Osteoblast (primary cell): ENCODE measurements around the gene GPBP1L1. TPM values are rescaled to one million over a fixed set of nuclear protein-coding genes. Genes with fewer than 3 reads are reported as not detected.

ENCODE experiments used
- DNase-seq: peaks from one replicate; pipeline ENCODE4 v3.0.0; 2011; ENCODE audit warnings: low spot score, mixed read lengths; ENCODE audit not compliant: insufficient read length; ENCODE audit errors: missing footprints
- H2AFZ ChIP-seq: 2 replicates; pipeline ENCODE4 v1.6.0; 2011; ENCODE audit warnings: mild to moderate bottlenecking, low read length
- H3K27ac ChIP-seq: 2 replicates; pipeline ENCODE4 v1.5.1; 2011; ENCODE audit warnings: mild to moderate bottlenecking, low read depth, low read length, moderate library complexity
- H3K27me3 ChIP-seq: 2 replicates; pipeline ENCODE4 v1.6.0; 2012; ENCODE audit warnings: mild to moderate bottlenecking, control low read depth, inconsistent platforms, low read length, moderate library complexity; ENCODE audit not compliant: insufficient read depth
- H3K36me3 ChIP-seq: 2 replicates; pipeline ENCODE4 v1.5.1; 2011; ENCODE audit warnings: mild to moderate bottlenecking, low read length, control low read depth, moderate library complexity; ENCODE audit not compliant: insufficient read depth
- H3K4me1 ChIP-seq: 2 replicates; pipeline ENCODE4 v1.5.1; 2011; ENCODE audit warnings: mild to moderate bottlenecking, low read length, control low read depth, moderate library complexity; ENCODE audit not compliant: insufficient read depth
- H3K4me2 ChIP-seq: 2 replicates; pipeline ENCODE4 v1.6.0; 2011; ENCODE audit warnings: mild to moderate bottlenecking, low read length; ENCODE audit not compliant: insufficient read depth
- H3K4me3 ChIP-seq: fragments of 200-600 bp; sonication (generic); 3 replicates; pipeline ENCODE4 v1.5.1; 2012; ENCODE audit warnings: mild to moderate bottlenecking, low read length, inconsistent platforms; ENCODE audit not compliant: insufficient read depth
- H3K79me2 ChIP-seq: 2 replicates; pipeline ENCODE4 v1.6.0; 2012; ENCODE audit warnings: mild to moderate bottlenecking, low read length, control low read depth, inconsistent platforms; ENCODE audit not compliant: insufficient read depth
- H3K9me3 ChIP-seq: 2 replicates; pipeline ENCODE4 v1.5.1; 2011; ENCODE audit warnings: low read depth, low read length, control low read depth
- H4K20me1 ChIP-seq: 2 replicates; pipeline ENCODE4 v1.6.0; 2012; ENCODE audit warnings: mild to moderate bottlenecking, low read length, control low read depth; ENCODE audit not compliant: insufficient read depth
- total RNA-seq: library from RNA; depleted of rRNA; stranded (reverse); fragments of >200 nt; gene quantifications from 2 replicates; pipeline ENCODE4 v1.2.3, GENCODE V29; 2012
- TF ChIP-seq, protein P1 (sequence below): IDR thresholded peaks from 2 replicates; pipeline ENCODE4 v1.5.1; 2011; ENCODE audit warnings: mild to moderate bottlenecking, low read depth, low read length, moderate library complexity; ENCODE audit errors: extremely low read depth

Gene GPBP1L1
- total RNA-seq, 1 donor = 97.4 TPM

DNA sequence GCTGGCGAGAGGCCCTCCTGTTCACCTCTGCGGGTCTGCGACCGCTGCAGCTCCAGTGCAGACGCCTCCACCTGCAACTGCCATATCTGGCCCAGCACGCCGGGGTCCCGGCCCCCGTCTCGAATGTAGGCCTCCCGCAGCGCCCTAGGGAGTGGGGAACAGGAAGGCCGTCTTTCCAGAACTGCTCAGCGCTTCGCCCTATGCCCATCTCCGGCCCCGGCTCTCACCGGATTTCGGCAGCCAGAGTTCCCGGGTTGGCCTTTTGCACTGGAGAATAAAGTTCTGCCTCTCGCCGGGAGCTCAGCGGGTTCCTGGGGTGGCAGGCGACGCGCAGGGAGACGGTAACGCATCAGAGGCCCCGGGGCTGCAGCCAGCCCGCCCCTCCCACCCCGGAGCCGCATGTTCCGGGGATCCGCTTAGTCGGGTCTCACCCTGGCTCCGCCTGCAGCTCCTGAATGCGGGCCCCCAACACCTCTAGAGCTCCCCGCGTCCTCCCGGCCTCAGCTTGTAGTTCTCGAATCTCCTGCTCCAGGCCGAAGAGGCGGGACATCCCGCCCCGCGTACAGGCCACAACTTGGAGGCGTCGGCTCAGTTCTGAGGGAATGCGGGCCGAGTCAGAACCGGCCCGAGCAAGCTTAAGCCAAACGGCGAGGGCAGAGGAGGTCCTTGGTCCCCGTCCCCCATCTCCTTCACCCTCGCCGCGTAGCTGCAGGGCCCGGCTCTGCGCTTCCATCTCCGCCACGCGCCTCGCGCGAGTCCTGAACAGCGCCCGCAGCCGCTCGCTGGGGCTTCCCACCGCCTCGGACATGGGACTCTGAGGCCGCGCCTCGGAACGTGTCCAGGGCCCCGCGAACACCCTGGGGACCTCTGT is 63.6 kb downstream of the GPBP1L1 start:
- H3K4me2 ChIP-seq = peak overlapping the region; percentile 23
- H3K4me1 ChIP-seq = no peaks in the 10 kb centered on the region
- H3K27ac ChIP-seq = no peak overlapping the region
- H3K27me3 ChIP-seq = no peaks in the 10 kb centered on the region
- no peak overlapping the region for H3K4me3 ChIP-seq
- H2AFZ ChIP-seq = no peak overlapping the region
- no peaks in the 10 kb centered on the region for H3K9me3 ChIP-seq
- H3K79me2 ChIP-seq = no peaks in the 10 kb centered on the region
- TF ChIP-seq, protein P1, sequence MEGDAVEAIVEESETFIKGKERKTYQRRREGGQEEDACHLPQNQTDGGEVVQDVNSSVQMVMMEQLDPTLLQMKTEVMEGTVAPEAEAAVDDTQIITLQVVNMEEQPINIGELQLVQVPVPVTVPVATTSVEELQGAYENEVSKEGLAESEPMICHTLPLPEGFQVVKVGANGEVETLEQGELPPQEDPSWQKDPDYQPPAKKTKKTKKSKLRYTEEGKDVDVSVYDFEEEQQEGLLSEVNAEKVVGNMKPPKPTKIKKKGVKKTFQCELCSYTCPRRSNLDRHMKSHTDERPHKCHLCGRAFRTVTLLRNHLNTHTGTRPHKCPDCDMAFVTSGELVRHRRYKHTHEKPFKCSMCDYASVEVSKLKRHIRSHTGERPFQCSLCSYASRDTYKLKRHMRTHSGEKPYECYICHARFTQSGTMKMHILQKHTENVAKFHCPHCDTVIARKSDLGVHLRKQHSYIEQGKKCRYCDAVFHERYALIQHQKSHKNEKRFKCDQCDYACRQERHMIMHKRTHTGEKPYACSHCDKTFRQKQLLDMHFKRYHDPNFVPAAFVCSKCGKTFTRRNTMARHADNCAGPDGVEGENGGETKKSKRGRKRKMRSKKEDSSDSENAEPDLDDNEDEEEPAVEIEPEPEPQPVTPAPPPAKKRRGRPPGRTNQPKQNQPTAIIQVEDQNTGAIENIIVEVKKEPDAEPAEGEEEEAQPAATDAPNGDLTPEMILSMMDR = no peak
- peaks cover 2% of the 10 kb centered on the region for H4K20me1 ChIP-seq
- H3K36me3 ChIP-seq = peaks cover 21% of the 10 kb centered on the region
- peak; percentile 80 for DNase-seq

DNA sequence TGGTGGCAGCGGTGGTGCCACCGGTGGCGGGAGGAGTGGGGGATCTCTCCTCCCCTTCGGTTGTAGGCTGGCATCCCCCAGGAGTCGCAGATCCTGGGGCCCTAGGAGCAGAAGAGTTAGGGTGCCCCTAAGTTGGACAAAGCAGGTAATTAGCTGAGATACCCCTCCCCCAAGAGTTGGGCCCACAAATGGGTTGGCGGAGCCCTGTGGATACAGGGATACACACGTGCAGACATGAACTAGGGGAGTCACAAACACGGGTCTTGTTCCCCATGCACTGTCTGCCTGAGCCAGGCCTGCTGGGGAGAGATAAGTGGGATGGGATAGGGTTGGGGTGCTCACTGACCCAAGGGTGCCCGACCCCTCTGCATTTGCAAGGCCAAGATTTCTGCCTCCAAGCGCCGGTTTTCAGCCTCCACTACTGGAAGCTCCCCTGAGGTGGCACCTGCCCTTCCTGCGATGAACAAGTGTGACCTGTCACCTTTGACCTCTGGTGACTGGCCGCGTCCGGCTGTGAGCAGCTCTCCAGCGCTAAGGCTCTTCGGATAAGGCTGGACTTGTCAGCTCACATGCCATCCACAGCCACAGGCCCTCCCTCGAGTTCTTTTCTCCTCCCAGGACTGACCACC is 64.3 kb downstream of the GPBP1L1 start:
- H3K9me3 ChIP-seq = no peaks in the 10 kb centered on the region
- peaks cover 20% of the 10 kb centered on the region for H3K36me3 ChIP-seq
- no peaks in the 10 kb centered on the region for H3K4me1 ChIP-seq
- H3K27me3 ChIP-seq = no peaks in the 10 kb centered on the region
- no peak overlapping the region for H3K4me3 ChIP-seq
- peaks cover 2% of the 10 kb centered on the region for H4K20me1 ChIP-seq
- H3K27ac ChIP-seq = no peak overlapping the region
- DNase-seq = no peak
- TF ChIP-seq, protein P1 = no peak
- no peaks in the 10 kb centered on the region for H3K79me2 ChIP-seq
- H2AFZ ChIP-seq = no peak overlapping the region
- peak overlapping the region; percentile 23 for H3K4me2 ChIP-seq

DNA sequence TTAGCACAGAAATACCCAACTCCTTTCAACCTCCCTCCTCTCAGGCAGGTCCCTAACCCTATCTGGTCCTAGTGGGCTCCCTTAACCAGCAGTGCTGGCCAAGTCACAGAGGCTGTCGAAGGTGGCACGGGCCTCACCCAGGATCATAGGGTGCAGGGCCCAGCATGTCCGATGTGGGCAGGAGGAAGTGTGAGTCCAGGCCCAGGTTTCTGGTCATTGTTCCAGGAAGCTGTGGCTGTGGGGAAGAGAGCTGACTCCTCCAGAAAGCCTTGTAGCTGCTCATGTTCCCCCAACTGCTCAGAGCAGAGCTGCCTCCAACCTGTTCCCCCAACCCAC is 64.9 kb downstream of the GPBP1L1 start:
- TF ChIP-seq, protein P1 = no peak
- H3K36me3 ChIP-seq = peaks cover 24% of the 10 kb centered on the region
- no peaks in the 10 kb centered on the region for H3K27me3 ChIP-seq
- no peaks in the 10 kb centered on the region for H3K9me3 ChIP-seq
- no peaks in the 10 kb centered on the region for H3K79me2 ChIP-seq
- no peak overlapping the region for H3K4me2 ChIP-seq
- H4K20me1 ChIP-seq = peaks cover 2% of the 10 kb centered on the region
- peak; percentile 71 for DNase-seq
- no peaks in the 10 kb centered on the region for H3K4me1 ChIP-seq
- no peak overlapping the region for H3K4me3 ChIP-seq
- H2AFZ ChIP-seq = no peak overlapping the region
- H3K27ac ChIP-seq = no peak overlapping the region
